ENCODE results near the gene DDIAS. TPM values are rescaled to one million over a fixed set of nuclear protein-coding genes. Genes with fewer than 3 reads are reported as not detected.
A peak's percentile ranks its signal among the peaks of the same experiment; 100 is the strongest.
"Not testable (repeated sequence)": the region's sequence is repeated elsewhere in the genome, so short reads cannot be mapped to it uniquely, and the experiment has no call there.

DDIAS gene
- total and polyA plus RNA-seq, 2 donors (not counting 1 experiment from before 2014, with no cell fraction given): 1.7 to 3.3 TPM

GRCh38 chr11:82945682-82946081, 44.1 kb downstream of the DDIAS start:
- no peak overlapping the region for H3K4me3 Mint-ChIP-seq
- Histone ChIP-seq H3K9me3 (ENCODE audit: control extremely low read depth in 1 of 3, control insufficient read depth in 2 of 3, insufficient read depth in 1 of 3, low read length in 2 of 3) (peaks cover 0 to 7% (median 0%) of the 10 kb centered on the region in 3 donors), H3K4me3 (ENCODE audit: control extremely low read depth in 1 of 5, extremely low read depth in 1 of 5, insufficient read depth in 1 of 5, low read depth in 2 of 5, low read length in 4 of 5) (no peak overlapping the region), H2AFZ (ENCODE audit: insufficient read depth, low read depth, low read length, poor library complexity, severe bottlenecking) (no peak overlapping the region), H3K9ac (ENCODE audit: low read length) (no peak overlapping the region), H4K20me1 (ENCODE audit: control insufficient read depth, insufficient read depth, low read length, poor library complexity, severe bottlenecking) (no peaks in the 10 kb centered on the region), H3K79me2 (ENCODE audit: control insufficient read depth, insufficient read depth, low read length) (no peaks in the 10 kb centered on the region), H3K27me3 (replicated peaks in 1 of 4; ENCODE audit: control extremely low read depth in 1 of 4, control insufficient read depth in 3 of 4, insufficient read depth in 4 of 4, low read length in 3 of 4) (no peaks in the 10 kb centered on the region), H3K27ac (ENCODE audit: low read length in 2 of 2) (no peak overlapping the region), H3K4me2 (replicated peaks; ENCODE audit: low read depth, low read length, poor library complexity, severe bottlenecking) (no peak overlapping the region), H3K36me3 (replicated peaks in 1 of 2; ENCODE audit: control extremely low read depth in 1 of 2, control insufficient read depth in 1 of 2, extremely low read depth in 1 of 2, insufficient read depth in 2 of 2, low read length in 1 of 2) (no peaks in the 10 kb centered on the region), H3K4me1 (ENCODE audit: control insufficient read depth in 2 of 2, insufficient read depth in 2 of 2, low read length in 2 of 2) (no peaks in the 10 kb centered on the region)
- CTCF ChIA-PET: interaction anchor here (0.7 to 1.1 kb wide), 2 partner anchors 39 to 304 kb away, joined by 3 to 4 read pairs; no protein-coding TSS in a partner anchor
- intact Hi-C loops (cut with micrococcal nuclease): no loop called here
- peaks cover 4% of the 10 kb centered on the region for H3K9me3 Mint-ChIP-seq (ENCODE audit: insufficient read depth)
- H3K27me3 Mint-ChIP-seq: no peaks in the 10 kb centered on the region
- no peak overlapping the region for H3K27ac Mint-ChIP-seq
- POLR2A ChIA-PET: no interaction called here
- DNase-seq: no peak
- peaks cover 2% of the 10 kb centered on the region for H3K4me1 Mint-ChIP-seq
- no peak for ATAC-seq (ENCODE audit: low read depth)
- TF ChIP-seq CTCF (IDR thresholded peaks at IDR 0.05): no peak
- TF ChIP-seq EZH2 (IDR thresholded peaks at IDR 0.05; ENCODE audit: borderline replicate concordance, insufficient read depth, low read depth, low read length, poor library complexity, severe bottlenecking): no peak

DNA sequence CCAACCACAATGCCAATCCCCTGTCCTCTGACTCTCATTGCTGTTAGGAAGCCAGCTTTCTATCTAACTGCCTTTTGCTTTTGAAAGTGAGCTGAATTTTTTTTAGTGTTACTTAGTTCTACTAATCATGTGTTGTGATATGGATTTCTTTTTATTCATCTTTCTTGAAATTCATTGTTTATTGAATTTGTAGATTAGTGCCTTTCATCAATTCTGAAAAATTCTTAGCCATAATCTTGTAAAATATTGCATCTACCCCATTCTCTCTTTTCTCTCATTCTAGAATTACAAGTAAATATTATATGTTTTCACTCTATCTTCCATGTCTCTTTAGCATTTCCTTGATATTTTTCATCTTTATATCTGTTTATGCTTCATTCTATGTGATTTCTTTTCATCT, 47.8 kb downstream of the DDIAS start:
- intact Hi-C loops (cut with micrococcal nuclease): no loop called here
- no peak overlapping the region for H2AFZ ChIP-seq (ENCODE audit: insufficient read depth, low read depth, low read length, poor library complexity, severe bottlenecking)
- H3K4me2 ChIP-seq (replicated peaks; ENCODE audit: low read depth, low read length, poor library complexity, severe bottlenecking): no peak overlapping the region
- H4K20me1 ChIP-seq (ENCODE audit: control insufficient read depth, insufficient read depth, low read length, poor library complexity, severe bottlenecking): no peaks in the 10 kb centered on the region
- H3K27me3 ChIP-seq (replicated peaks in 1 of 4; ENCODE audit: control extremely low read depth in 1 of 4, control insufficient read depth in 3 of 4, insufficient read depth in 4 of 4, low read length in 3 of 4): no peaks in the 10 kb centered on the region
- H3K4me1 ChIP-seq (ENCODE audit: control insufficient read depth in 2 of 2, insufficient read depth in 2 of 2, low read length in 2 of 2): no peaks in the 10 kb centered on the region
- H3K36me3 ChIP-seq (replicated peaks in 1 of 2; ENCODE audit: control extremely low read depth in 1 of 2, control insufficient read depth in 1 of 2, extremely low read depth in 1 of 2, insufficient read depth in 2 of 2, low read length in 1 of 2): no peaks in the 10 kb centered on the region
- TF ChIP-seq EZH2 (IDR thresholded peaks at IDR 0.05; ENCODE audit: borderline replicate concordance, insufficient read depth, low read depth, low read length, poor library complexity, severe bottlenecking) (no peak), CTCF (IDR thresholded peaks at IDR 0.05) (no peak)
- ATAC-seq (ENCODE audit: low read depth) (no peak), DNase-seq (no peak)
- no peaks in the 10 kb centered on the region for H3K27me3 Mint-ChIP-seq
- H3K9me3 ChIP-seq (ENCODE audit: control extremely low read depth in 1 of 3, control insufficient read depth in 2 of 3, insufficient read depth in 1 of 3, low read length in 2 of 3): no peaks in the 10 kb centered on the region
- H3K79me2 ChIP-seq (ENCODE audit: control insufficient read depth, insufficient read depth, low read length): no peaks in the 10 kb centered on the region
- peaks cover 19% of the 10 kb centered on the region for H3K4me1 Mint-ChIP-seq
- no peak overlapping the region for H3K9ac ChIP-seq (ENCODE audit: low read length)
- peaks cover 6% of the 10 kb centered on the region for H3K9me3 Mint-ChIP-seq (ENCODE audit: insufficient read depth)
- ChIA-PET CTCF (no interaction called here), POLR2A (no interaction called here)
- H3K4me3 ChIP-seq (ENCODE audit: control extremely low read depth in 1 of 5, extremely low read depth in 1 of 5, insufficient read depth in 1 of 5, low read depth in 2 of 5, low read length in 4 of 5): no peak overlapping the region
- H3K4me3 Mint-ChIP-seq: no peak overlapping the region
- peak overlapping the region; percentile 56 for H3K27ac Mint-ChIP-seq
- no peak overlapping the region for H3K27ac ChIP-seq (ENCODE audit: low read length in 2 of 2)

GRCh38 chr11:82950502-82950901, 49.0 kb downstream of the DDIAS start:
- intact Hi-C loops (cut with micrococcal nuclease); H3K79me2 ChIP-seq (ENCODE audit: control insufficient read depth, insufficient read depth, low read length); H3K4me1 ChIP-seq (ENCODE audit: control insufficient read depth in 2 of 2, insufficient read depth in 2 of 2, low read length in 2 of 2); H3K27me3 Mint-ChIP-seq; CTCF ChIA-PET; DNase-seq; H3K4me3 Mint-ChIP-seq; H3K4me2 ChIP-seq (replicated peaks; ENCODE audit: low read depth, low read length, poor library complexity, severe bottlenecking); H3K4me3 ChIP-seq (ENCODE audit: control extremely low read depth in 1 of 5, extremely low read depth in 1 of 5, insufficient read depth in 1 of 5, low read depth in 2 of 5, low read length in 4 of 5); H2AFZ ChIP-seq (ENCODE audit: insufficient read depth, low read depth, low read length, poor library complexity, severe bottlenecking); H3K27me3 ChIP-seq (replicated peaks in 1 of 4; ENCODE audit: control extremely low read depth in 1 of 4, control insufficient read depth in 3 of 4, insufficient read depth in 4 of 4, low read length in 3 of 4); H3K9ac ChIP-seq (ENCODE audit: low read length); POLR2A ChIA-PET; H3K36me3 ChIP-seq (replicated peaks in 1 of 2; ENCODE audit: control extremely low read depth in 1 of 2, control insufficient read depth in 1 of 2, extremely low read depth in 1 of 2, insufficient read depth in 2 of 2, low read length in 1 of 2); H3K27ac ChIP-seq (ENCODE audit: low read length in 2 of 2); H4K20me1 ChIP-seq (ENCODE audit: control insufficient read depth, insufficient read depth, low read length, poor library complexity, severe bottlenecking); H3K27ac Mint-ChIP-seq; H3K9me3 ChIP-seq (ENCODE audit: control extremely low read depth in 1 of 3, control insufficient read depth in 2 of 3, insufficient read depth in 1 of 3, low read length in 2 of 3); ATAC-seq (ENCODE audit: low read depth): not testable (repeated sequence)
- Mint-ChIP-seq H3K4me1 (peaks cover 27% of the 10 kb centered on the region), H3K9me3 (ENCODE audit: insufficient read depth) (peaks cover 12% of the 10 kb centered on the region)
- no CpG with 5 or more reads among the region's 2 CpGs for WGBS (ENCODE audit: insufficient coverage)
